ENCODE measurements around the gene TRPV3. TPM values are rescaled to one million over a fixed set of nuclear protein-coding genes. Genes with fewer than 3 reads are reported as not detected.
"Not testable (repeated sequence)": the region's sequence is repeated elsewhere in the genome, so short reads cannot be mapped to it uniquely, and the experiment has no call there.

The TRPV3 gene
- polyA plus RNA-seq, 4 donors: 0.61 to 1.1 (median 1.0) TPM

- DNase-seq (ENCODE audit: low read depth in 4 of 4, low spot score in 3 of 4): no peak
Observed at GRCh38 chr17:3527896-3528295, 29.7 kb downstream of the TRPV3 start.

- no peak for DNase-seq (ENCODE audit: low read depth in 4 of 4, low spot score in 3 of 4)
Observed at GRCh38 chr17:3527468-3527867, 30.1 kb downstream of the TRPV3 start.

GRCh38 chr17:3526971-3527370, 30.6 kb downstream of the TRPV3 start:
- DNase-seq (ENCODE audit: low read depth in 4 of 4, low spot score in 3 of 4): no peak

DNA sequence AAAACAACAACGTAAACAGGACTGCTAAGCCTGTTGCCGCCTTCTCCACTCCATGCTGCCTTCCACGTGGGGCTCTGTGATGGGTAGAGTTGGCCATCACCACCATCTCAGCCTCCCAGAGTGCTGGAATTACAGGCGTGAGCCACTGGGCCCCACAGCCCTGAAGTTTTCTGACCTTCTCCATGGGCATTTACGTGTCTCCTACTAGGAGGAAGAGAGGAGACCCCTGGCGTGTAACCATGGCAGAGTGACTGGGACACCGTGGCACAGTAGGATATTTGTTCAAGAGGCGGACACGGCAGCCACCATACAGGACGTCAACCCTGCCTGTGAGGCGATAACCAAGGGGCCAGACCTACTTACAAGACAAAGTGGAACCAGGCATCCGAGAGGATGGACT, 31.1 kb downstream of the TRPV3 start:
- DNase-seq (ENCODE audit: low read depth in 4 of 4, low spot score in 3 of 4): no peak

DNA sequence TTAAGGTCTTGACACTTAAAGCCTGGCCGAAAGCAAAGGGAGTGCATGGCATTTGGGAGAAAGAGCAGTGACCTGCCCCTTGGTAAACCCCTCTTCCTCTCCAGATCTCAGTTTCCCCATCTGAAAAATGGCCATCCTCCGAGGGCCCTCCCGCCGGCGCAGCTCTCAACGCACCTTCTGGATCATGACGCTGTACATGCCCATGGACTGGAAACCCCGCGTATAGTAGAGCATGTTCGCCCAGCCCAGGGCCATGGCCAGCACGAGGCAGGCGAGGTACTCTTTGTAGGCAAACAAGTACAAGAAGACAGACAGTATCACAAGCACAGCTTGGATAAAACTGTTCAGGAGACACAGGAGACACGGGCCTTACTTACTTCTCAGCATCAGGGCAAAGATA, 33.6 kb downstream of the TRPV3 start:
- no peak for DNase-seq (ENCODE audit: low read depth in 4 of 4, low spot score in 3 of 4)

- DNase-seq (ENCODE audit: low read depth in 4 of 4, low spot score in 3 of 4): not testable (repeated sequence)
Observed at GRCh38 chr17:3519472-3519871, 38.1 kb downstream of the TRPV3 start.

DNA sequence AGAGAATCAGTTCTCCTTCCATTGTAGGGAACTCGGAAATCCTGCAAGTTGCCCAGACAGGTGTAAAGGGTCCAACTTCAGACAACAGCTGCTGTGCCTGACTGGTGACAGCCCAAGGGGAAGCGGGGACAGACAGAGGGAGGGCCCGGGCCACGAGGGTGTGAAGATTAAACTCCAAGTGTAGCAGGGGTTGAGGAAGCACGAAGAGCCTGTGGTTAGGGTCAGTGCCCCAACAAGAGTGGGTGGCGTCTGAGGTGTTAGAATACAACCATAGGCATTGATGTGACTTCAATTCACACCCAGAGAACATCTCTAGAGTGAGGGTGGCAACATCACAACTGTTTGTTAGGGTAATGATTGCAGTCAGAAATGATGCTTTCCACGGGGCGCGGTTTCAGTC, 42.7 kb downstream of the TRPV3 start:
- DNase-seq (ENCODE audit: low read depth in 4 of 4, low spot score in 3 of 4): no peak

GRCh38 chr17:3514167-3514566, 43.4 kb downstream of the TRPV3 start:
- DNase-seq (ENCODE audit: low read depth in 4 of 4, low spot score in 3 of 4): not testable (repeated sequence)

GRCh38 chr17:3513305-3514035, 44.1 kb downstream of the TRPV3 start:
- DNase-seq (ENCODE audit: low read depth in 4 of 4, low spot score in 3 of 4): no peak

DNA sequence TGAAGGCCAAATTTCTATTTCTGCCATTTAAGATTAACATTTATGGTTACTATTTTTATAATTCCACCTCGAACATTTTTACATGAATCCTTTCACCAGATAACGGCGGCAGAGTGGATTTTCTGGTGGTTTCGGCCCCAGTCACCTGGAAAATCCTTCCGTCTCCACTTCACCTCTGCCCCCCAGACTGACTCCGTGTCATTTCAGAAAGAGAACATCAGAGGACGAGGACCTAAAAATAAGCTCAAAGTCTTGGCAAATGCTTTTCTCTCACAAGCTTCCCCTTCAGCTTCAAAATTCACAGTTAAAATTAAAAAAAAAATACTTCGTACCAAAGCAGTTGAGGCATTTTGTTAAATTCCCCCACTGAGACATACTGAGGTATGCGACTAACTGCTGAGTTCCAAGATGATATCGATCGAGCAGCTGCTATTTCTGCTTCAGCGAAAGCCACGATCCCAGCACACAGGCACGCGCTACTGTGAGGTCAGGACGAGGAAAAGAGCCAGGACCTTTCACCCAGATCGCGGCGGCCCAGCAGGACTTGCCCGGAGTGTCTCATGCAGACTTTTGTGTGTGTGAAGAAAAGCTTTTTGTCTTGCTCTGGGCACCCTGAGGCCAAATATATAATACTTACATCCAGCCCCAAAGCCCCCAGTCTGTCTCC, 45.0 kb downstream of the TRPV3 start:
- DNase-seq (ENCODE audit: low read depth in 4 of 4, low spot score in 3 of 4): no peak

- DNase-seq (ENCODE audit: low read depth in 4 of 4, low spot score in 3 of 4): no peak
Observed at GRCh38 chr17:3511852-3512504, 45.6 kb downstream of the TRPV3 start.

DNA sequence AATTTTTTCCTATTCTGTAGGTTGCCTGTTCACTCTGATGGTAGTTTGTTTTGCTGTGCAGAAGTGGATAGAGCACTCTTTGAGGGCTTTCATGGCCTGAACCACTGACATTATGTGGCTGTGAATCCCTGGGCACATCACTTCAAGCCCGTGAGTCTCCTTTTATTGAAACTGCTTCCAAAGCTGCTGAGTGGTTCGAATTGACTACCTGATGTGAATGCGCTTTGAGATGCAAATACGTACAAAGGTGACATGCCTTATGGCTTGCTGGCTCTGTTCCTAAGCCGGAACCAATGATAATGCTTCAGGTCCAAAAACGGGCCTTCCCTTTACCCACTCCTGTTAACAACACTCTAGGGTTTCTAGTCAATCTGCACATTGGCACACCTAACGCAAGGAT, 47.5 kb downstream of the TRPV3 start:
- DNase-seq (ENCODE audit: low read depth in 4 of 4, low spot score in 3 of 4): no peak

- no peak for DNase-seq (ENCODE audit: low read depth in 4 of 4, low spot score in 3 of 4)
Observed at GRCh38 chr17:3507869-3508268, 49.7 kb downstream of the TRPV3 start.

GRCh38 chr17:3507071-3507470, 50.5 kb downstream of the TRPV3 start:
- no peak for DNase-seq (ENCODE audit: low read depth in 4 of 4, low spot score in 3 of 4)

DNA sequence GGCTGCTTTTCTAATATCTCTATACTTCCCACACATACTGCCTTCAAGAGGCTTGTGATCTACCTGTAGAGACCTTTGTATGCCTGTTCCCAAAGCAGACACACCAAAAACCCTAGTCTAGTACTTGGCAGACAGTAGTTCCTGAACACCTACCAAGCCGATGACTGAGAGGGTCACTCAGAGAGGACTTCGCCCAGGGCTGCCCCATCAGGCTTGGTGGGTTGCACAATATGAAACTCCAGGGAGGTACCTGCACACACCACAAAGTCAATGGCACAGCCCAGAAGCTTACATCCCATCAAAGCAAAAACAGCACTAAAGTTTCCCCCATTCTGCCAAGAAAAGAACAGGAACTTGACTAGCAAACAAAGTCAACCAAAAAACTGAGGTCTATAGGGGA, 51.6 kb downstream of the TRPV3 start:
- DNase-seq (ENCODE audit: low read depth in 4 of 4, low spot score in 3 of 4): no peak

- DNase-seq (ENCODE audit: low read depth in 4 of 4, low spot score in 3 of 4): no peak
Observed at GRCh38 chr17:3505008-3505407, 52.6 kb downstream of the TRPV3 start.

DNA sequence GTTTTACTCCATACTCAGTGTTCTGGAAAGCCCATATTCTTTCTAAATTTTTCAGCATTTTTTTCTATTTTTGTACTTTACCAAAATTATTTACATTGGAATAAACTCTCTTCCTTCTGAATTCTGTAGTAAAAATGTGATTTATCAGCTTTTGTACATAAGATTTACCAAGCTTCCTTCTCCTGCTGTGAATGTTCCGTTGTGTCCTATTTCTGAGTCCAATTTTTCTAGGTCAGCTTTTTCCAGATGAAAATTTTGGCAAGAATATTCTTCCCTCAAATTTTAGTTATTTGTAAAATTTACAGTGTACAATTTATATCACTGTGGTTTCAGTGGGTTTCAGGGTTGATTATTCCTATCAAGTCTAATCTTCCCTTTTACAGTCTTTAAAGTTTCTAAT, 54.3 kb downstream of the TRPV3 start:
- DNase-seq (ENCODE audit: low read depth in 4 of 4, low spot score in 3 of 4): no peak

GRCh38 chr17:3502466-3502865, 55.1 kb downstream of the TRPV3 start:
- DNase-seq (ENCODE audit: low read depth in 4 of 4, low spot score in 3 of 4): no peak

DNA sequence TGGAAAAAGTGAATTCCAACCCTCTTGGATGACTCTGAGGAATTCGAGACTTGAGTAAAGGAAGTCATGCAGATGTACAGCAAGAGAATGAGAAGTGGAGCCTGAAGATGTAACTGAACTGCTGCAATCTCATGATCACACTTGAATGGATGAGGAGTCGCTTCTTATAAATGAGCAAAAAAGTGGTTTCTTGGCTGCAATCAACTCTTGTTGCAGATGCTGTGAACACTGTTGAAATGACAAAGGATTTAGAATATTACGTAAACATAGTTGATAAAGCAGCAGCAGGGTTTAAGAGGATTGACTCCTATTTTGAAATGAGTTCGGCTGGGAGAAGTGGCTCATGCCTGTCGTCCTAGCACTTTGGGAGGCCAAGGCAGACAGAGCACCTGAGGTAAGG, 56.3 kb downstream of the TRPV3 start:
- DNase-seq (ENCODE audit: low read depth in 4 of 4, low spot score in 3 of 4): no peak

DNA sequence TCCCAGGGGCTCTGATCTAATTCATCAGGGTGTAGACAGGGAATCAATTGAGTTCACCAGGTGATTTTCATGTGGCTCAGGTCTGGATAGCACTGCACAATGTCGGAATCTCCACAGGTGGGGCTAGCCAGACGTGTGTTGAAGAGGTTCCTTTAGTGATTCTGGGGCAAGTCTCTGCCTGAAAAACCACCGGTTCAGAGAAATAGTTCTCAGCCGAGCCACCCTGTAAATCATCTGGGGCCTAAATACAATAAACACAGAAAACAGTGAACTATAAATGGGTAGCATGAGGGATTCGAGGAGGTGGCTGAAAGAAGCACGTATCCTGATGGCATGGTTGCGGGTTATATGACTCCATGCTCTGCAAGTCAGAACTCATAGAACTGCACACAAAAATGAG, 60.5 kb downstream of the TRPV3 start:
- no peak for DNase-seq (ENCODE audit: low read depth in 4 of 4, low spot score in 3 of 4)

DNA sequence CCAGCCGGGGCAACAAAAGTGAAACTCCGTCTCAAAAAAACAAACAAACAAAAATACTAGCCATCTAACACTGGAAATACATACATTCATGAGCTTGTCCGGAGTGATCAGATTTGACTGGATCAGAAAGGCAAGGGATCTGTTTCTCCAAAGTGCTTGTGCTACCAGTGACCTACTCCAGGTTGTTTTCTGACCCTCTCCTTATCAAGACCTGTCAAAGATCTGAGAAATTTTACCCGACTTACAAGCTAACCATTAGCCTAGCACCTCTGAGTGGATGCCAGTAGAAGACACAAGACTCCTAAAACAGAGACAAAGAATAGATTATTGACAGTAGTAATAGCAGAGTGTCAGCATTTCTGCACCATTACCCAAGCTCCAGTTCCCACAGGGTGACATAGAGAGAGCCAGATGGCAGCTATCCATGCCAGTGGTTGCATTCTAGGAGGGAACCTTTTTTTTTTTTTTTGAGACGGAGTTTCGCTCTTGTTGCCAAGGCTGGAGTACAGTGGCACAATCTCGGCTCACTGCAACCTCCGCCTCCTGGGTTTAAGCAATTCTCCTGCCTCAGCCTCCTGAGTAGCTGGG, 72.0 kb downstream of the TRPV3 start:
- DNase-seq (ENCODE audit: low read depth in 4 of 4, low spot score in 3 of 4): no peak

- no peak for DNase-seq (ENCODE audit: low read depth in 4 of 4, low spot score in 3 of 4)
Observed at GRCh38 chr17:3482852-3483251, 74.8 kb downstream of the TRPV3 start.
